Endothelial cell (in vitro differentiated cells): Measurements from ENCODE around the gene FRMPD1. TPM values are rescaled to one million over a fixed set of nuclear protein-coding genes. Genes with fewer than 3 reads are reported as not detected.

Experiments used
- DNase-seq: peaks from one replicate; pipeline ENCODE4 v3.0.0; 2021; ENCODE audit warnings: low spot score
- H3K27ac Mint-ChIP-seq: one replicate; pipeline ENCODE4 v1.8.0; 2021; ENCODE audit warnings: mixed read lengths, inconsistent platforms; ENCODE audit not compliant: unreplicated experiment
- H3K27me3 Mint-ChIP-seq: one replicate; pipeline ENCODE4 v1.8.0; 2021; ENCODE audit warnings: mild to moderate bottlenecking, moderate library complexity, mixed read lengths, inconsistent platforms; ENCODE audit not compliant: unreplicated experiment
- H3K36me3 Mint-ChIP-seq: one replicate; pipeline ENCODE4 v1.8.0; 2021; ENCODE audit warnings: mild to moderate bottlenecking, low read depth, mixed read lengths, inconsistent platforms; ENCODE audit not compliant: unreplicated experiment
- H3K4me1 Mint-ChIP-seq: one replicate; pipeline ENCODE4 v1.8.0; 2021; ENCODE audit warnings: mild to moderate bottlenecking, mixed read lengths, inconsistent platforms; ENCODE audit not compliant: unreplicated experiment
- H3K4me3 Mint-ChIP-seq: one replicate; pipeline ENCODE4 v1.8.0; 2021; ENCODE audit warnings: mild to moderate bottlenecking, mixed read lengths, inconsistent platforms; ENCODE audit not compliant: unreplicated experiment
- H3K9me3 Mint-ChIP-seq: one replicate; pipeline ENCODE4 v1.8.0; 2021; ENCODE audit warnings: mixed read lengths, inconsistent platforms; ENCODE audit not compliant: unreplicated experiment
- total RNA-seq: library from RNA; stranded (reverse); fragmentation: NEBNext Ultra II Directional; extraction: Animal tissue kit (Norgen Biotek cat#: 25700); gene quantifications from one replicate; pipeline ENCODE4 v1.2.1, GENCODE V29; 2021; ENCODE audit not compliant: unreplicated experiment
- TF ChIP-seq, protein P1 (sequence below): fragments of 200-600 bp; sonication (generic); IDR thresholded peaks from one replicate; pipeline ENCODE4 v1.5.0; 2021; ENCODE audit warnings: antibody characterized with exemption; ENCODE audit not compliant: unreplicated experiment

The FRMPD1 gene
- total RNA-seq, 1 donor from 2014 or later, result 0.08 TPM

GRCh38 chr9:37640246-37640645 lies 10.5 kb upstream of the FRMPD1 start:
- Mint-ChIP-seq H3K27ac (no peak overlapping the region), H3K36me3 (no peaks in the 10 kb centered on the region), H3K9me3 (no peaks in the 10 kb centered on the region), H3K4me1 (no peaks in the 10 kb centered on the region), H3K4me3 (no peak overlapping the region), H3K27me3 (peaks cover 2% of the 10 kb centered on the region)
- TF ChIP-seq, protein P1, sequence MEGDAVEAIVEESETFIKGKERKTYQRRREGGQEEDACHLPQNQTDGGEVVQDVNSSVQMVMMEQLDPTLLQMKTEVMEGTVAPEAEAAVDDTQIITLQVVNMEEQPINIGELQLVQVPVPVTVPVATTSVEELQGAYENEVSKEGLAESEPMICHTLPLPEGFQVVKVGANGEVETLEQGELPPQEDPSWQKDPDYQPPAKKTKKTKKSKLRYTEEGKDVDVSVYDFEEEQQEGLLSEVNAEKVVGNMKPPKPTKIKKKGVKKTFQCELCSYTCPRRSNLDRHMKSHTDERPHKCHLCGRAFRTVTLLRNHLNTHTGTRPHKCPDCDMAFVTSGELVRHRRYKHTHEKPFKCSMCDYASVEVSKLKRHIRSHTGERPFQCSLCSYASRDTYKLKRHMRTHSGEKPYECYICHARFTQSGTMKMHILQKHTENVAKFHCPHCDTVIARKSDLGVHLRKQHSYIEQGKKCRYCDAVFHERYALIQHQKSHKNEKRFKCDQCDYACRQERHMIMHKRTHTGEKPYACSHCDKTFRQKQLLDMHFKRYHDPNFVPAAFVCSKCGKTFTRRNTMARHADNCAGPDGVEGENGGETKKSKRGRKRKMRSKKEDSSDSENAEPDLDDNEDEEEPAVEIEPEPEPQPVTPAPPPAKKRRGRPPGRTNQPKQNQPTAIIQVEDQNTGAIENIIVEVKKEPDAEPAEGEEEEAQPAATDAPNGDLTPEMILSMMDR, result no peak
- DNase-seq, result no peak

DNA sequence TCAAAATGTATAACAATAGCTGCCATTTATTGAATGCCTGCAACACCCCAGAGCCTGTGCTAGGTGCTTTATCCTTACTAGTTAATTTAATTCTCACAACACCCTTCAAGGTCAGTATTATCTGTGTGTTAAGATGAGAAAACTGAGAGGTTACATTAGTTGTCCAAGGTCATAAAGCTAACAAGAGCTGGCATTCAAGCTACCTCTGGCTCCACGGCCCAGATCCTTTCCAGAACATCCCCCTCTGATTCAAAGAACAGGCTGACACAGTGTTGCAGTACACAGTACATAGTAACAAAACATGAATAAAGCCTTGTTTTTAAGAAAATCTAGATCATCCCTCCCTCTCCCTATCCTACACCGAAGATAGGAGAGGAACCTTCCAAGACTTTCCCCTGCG lies 9.4 kb upstream of the FRMPD1 start:
- Mint-ChIP-seq H3K27ac (no peak overlapping the region), H3K36me3 (no peaks in the 10 kb centered on the region), H3K4me1 (peaks cover 1% of the 10 kb centered on the region), H3K4me3 (no peak overlapping the region), H3K9me3 (no peaks in the 10 kb centered on the region), H3K27me3 (peaks cover 2% of the 10 kb centered on the region)
- no peak for DNase-seq
- TF ChIP-seq, protein P1, result no peak

DNA sequence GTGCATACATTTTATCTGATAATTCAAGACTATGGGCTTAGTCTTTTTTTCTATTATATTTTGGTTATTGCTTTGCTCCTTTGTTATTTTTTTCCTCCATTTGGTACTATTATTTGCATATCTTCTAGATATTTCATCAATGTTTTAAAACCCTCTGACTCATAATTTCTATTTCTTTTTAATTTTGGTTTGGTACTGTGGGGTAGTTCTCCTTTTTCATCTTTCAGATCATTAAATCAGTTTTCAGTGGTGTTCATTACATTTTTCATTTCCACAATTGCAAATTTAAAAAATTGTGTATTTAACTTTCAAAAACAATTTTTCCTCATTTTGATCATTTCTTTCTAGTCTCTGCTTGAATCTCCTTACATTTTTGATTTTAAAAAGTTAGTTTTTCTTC lies 7.5 kb upstream of the FRMPD1 start:
- Mint-ChIP-seq H3K9me3 (no peaks in the 10 kb centered on the region), H3K4me1 (peaks cover 6% of the 10 kb centered on the region), H3K27ac (no peak overlapping the region), H3K4me3 (no peak overlapping the region), H3K36me3 (no peaks in the 10 kb centered on the region), H3K27me3 (peaks cover 5% of the 10 kb centered on the region)
- TF ChIP-seq, protein P1, result no peak
- no peak for DNase-seq

- Mint-ChIP-seq H3K27ac (no peak overlapping the region), H3K9me3 (no peaks in the 10 kb centered on the region), H3K4me3 (no peak overlapping the region), H3K4me1 (peaks cover 9% of the 10 kb centered on the region), H3K36me3 (no peaks in the 10 kb centered on the region), H3K27me3 (peaks cover 16% of the 10 kb centered on the region)
- DNase-seq, result no peak
- TF ChIP-seq, protein P1, result no peak
Measured at GRCh38 chr9:37645903-37646506, 4.7 kb upstream of the FRMPD1 start.

DNA sequence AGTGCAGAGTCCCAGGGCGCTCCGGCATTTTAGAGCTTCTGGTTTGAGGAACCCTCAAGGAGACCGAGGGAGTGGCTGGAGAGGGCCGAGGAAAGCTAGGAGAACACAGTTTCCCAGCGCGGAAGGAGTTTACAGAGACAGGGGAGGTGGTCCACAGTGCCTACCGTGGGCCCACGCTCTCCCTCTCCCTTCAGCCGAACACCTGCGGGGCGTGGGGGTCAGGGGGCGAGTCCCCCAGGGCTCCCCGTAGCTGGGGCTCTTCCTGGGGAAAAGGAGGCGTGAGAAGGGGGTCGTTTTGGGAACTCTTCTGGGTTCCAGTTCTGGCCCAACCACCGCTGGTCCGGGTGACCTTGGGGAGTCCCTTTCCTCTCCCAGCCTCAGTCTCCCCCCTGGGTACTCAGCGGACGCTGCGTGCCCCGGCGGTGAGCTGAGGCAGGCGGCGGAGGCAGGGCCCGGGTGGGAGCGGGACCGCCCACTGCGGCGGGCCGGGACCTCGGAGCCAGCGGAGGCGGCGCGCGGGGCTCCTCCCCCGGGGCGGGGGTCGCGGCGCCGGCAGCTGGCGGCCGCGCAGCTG lies 368 bp upstream of the FRMPD1 start:
- no peak for DNase-seq
- Mint-ChIP-seq H3K27me3 (peaks cover 27% of the 10 kb centered on the region), H3K36me3 (no peaks in the 10 kb centered on the region), H3K27ac (no peak overlapping the region), H3K9me3 (no peaks in the 10 kb centered on the region), H3K4me3 (peak overlapping the region; percentile 91), H3K4me1 (peaks cover 12% of the 10 kb centered on the region)
- TF ChIP-seq, protein P1, result no peak
